NCI-H2227 treated with DMSO at 0.1 percent for 48 hours (cell line): ENCODE measurements around the gene CHD2.
"Not testable (repeated sequence)": the region's sequence is repeated elsewhere in the genome, so short reads cannot be mapped to it uniquely, and the experiment has no call there.

ENCODE experiments used
- DNase-seq: peaks from one replicate; lab custom pipeline; 2025; lab: John Stamatoyannopoulos, UW

CHD2 gene

GRCh38 chr15:92899948-92900730, at the start of gene CHD2:
TSS of gene CHD2 (plus strand) at chr15:92900324. CDS start at chr15:92901238, 914 bp downstream.
- peak; percentile 81 for DNase-seq

- no peak for DNase-seq
These were observed 46.9 kb upstream of the CHD2 start for GRCh38 chr15:92853222-92853621.

- no peak for DNase-seq
These were observed 38.4 kb upstream of the CHD2 start for GRCh38 chr15:92861742-92862141.

- no peak for DNase-seq
These were observed 35.9 kb upstream of the CHD2 start for GRCh38 chr15:92864127-92864814.

GRCh38 chr15:92869263-92869940, 30.7 kb upstream of the CHD2 start:
- no peak for DNase-seq

GRCh38 chr15:92870010-92870591, 30.0 kb upstream of the CHD2 start:
- DNase-seq: no peak

GRCh38 chr15:92872967-92873366, 27.2 kb upstream of the CHD2 start:
- not testable (repeated sequence) for DNase-seq

- DNase-seq: no peak
These were observed 23.1 kb upstream of the CHD2 start for GRCh38 chr15:92877000-92877399.

GRCh38 chr15:92877416-92877815, 22.7 kb upstream of the CHD2 start:
- no peak for DNase-seq

GRCh38 chr15:92878593-92879053, 21.5 kb upstream of the CHD2 start:
- DNase-seq: peak; percentile 16

GRCh38 chr15:92879949-92880725, 20.0 kb upstream of the CHD2 start:
- DNase-seq: peak; percentile 30

- DNase-seq: no peak
These were observed 19.3 kb upstream of the CHD2 start for GRCh38 chr15:92880796-92881195.

GRCh38 chr15:92881211-92881754, 18.8 kb upstream of the CHD2 start:
- DNase-seq: peak; percentile 27

GRCh38 chr15:92881802-92882696, 18.1 kb upstream of the CHD2 start:
- peak; percentile 96 for DNase-seq

GRCh38 chr15:92882697-92883162, 17.4 kb upstream of the CHD2 start:
- peak; percentile 96 for DNase-seq

GRCh38 chr15:92883163-92883875, 16.8 kb upstream of the CHD2 start:
- peak; percentile 60 for DNase-seq

GRCh38 chr15:92883876-92884435, 16.2 kb upstream of the CHD2 start:
- peak; percentile 57 for DNase-seq

GRCh38 chr15:92884436-92885223, 15.5 kb upstream of the CHD2 start:
- no peak for DNase-seq
